Measurements from ENCODE around the gene TM4SF5.

DNA sequence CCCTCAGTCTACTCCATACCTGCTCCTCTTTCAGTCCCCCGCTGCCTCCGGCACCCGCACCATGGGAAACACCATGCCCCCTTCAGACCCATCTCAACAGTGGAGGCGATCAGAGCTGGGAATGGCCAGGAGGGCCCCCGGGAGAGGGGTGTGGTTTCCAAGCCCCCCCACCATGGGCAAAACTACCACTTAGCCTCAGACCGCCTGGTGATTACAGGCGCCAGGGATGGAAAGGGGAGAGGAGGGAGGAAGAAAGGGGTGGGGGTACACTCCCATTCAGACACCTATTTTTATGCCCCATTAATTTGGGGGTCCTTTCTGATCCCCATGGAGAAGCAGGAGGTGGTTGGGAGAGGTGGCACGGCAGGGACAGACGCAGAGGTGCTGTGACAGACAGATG is 30.5 kb downstream of the TM4SF5 start, which contains the start of gene C17orf114:
- TF ChIP-seq, protein P1, sequence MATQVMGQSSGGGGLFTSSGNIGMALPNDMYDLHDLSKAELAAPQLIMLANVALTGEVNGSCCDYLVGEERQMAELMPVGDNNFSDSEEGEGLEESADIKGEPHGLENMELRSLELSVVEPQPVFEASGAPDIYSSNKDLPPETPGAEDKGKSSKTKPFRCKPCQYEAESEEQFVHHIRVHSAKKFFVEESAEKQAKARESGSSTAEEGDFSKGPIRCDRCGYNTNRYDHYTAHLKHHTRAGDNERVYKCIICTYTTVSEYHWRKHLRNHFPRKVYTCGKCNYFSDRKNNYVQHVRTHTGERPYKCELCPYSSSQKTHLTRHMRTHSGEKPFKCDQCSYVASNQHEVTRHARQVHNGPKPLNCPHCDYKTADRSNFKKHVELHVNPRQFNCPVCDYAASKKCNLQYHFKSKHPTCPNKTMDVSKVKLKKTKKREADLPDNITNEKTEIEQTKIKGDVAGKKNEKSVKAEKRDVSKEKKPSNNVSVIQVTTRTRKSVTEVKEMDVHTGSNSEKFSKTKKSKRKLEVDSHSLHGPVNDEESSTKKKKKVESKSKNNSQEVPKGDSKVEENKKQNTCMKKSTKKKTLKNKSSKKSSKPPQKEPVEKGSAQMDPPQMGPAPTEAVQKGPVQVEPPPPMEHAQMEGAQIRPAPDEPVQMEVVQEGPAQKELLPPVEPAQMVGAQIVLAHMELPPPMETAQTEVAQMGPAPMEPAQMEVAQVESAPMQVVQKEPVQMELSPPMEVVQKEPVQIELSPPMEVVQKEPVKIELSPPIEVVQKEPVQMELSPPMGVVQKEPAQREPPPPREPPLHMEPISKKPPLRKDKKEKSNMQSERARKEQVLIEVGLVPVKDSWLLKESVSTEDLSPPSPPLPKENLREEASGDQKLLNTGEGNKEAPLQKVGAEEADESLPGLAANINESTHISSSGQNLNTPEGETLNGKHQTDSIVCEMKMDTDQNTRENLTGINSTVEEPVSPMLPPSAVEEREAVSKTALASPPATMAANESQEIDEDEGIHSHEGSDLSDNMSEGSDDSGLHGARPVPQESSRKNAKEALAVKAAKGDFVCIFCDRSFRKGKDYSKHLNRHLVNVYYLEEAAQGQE (IDR thresholded peaks at IDR 0.05; ENCODE audit: insufficient replicate concordance, low read depth) = no peak
- TF ChIP-seq CTCF (IDR thresholded peaks at IDR 0.05; ENCODE audit: insufficient read depth, low read length) = no peak

Data from HL-60 (cell line).